ENCODE results near the gene SRPRB. TPM values are rescaled to one million over a fixed set of nuclear protein-coding genes. Genes with fewer than 3 reads are reported as not detected.

The SRPRB gene
- total and polyA plus RNA-seq, 2 experiments from 2014 or later: 29.2 to 40.9 TPM

- H3K4me3 ChIP-seq: no peak overlapping the region
- H3K27me3 ChIP-seq: no peaks in the 10 kb centered on the region
- H3K27ac ChIP-seq: no peak overlapping the region
- DNase-seq (ENCODE audit: low read depth in 1 of 2, low spot score in 1 of 2): no peak
- TF ChIP-seq CTCF (IDR thresholded peaks at IDR 0.05; ENCODE audit: low read depth, low read length): no peak
- H3K4me1 ChIP-seq (ENCODE audit: low read depth): no peaks in the 10 kb centered on the region
- H3K9me3 ChIP-seq (ENCODE audit: low read depth): no peaks in the 10 kb centered on the region
- H3K36me3 ChIP-seq: no peaks in the 10 kb centered on the region
Observed at GRCh38 chr3:133837487-133838295, 32.1 kb downstream of the SRPRB start.

GRCh38 chr3:133838296-133838789 is 32.7 kb downstream of the SRPRB start:
- no peak for TF ChIP-seq CTCF (IDR thresholded peaks at IDR 0.05; ENCODE audit: low read depth, low read length)
- no peaks in the 10 kb centered on the region for H3K9me3 ChIP-seq (ENCODE audit: low read depth)
- peaks cover 3% of the 10 kb centered on the region for H3K27me3 ChIP-seq
- no peak for DNase-seq (ENCODE audit: low read depth in 1 of 2, low spot score in 1 of 2)
- H3K4me3 ChIP-seq: no peak overlapping the region
- H3K4me1 ChIP-seq (ENCODE audit: low read depth): no peaks in the 10 kb centered on the region
- no peak overlapping the region for H3K27ac ChIP-seq
- H3K36me3 ChIP-seq: no peaks in the 10 kb centered on the region

- Histone ChIP-seq H3K27ac (no peak overlapping the region), H3K36me3 (no peaks in the 10 kb centered on the region), H3K27me3 (peaks cover 3% of the 10 kb centered on the region), H3K9me3 (ENCODE audit: low read depth) (no peaks in the 10 kb centered on the region), H3K4me3 (no peak overlapping the region), H3K4me1 (ENCODE audit: low read depth) (no peaks in the 10 kb centered on the region)
- no peak for TF ChIP-seq CTCF (IDR thresholded peaks at IDR 0.05; ENCODE audit: low read depth, low read length)
- DNase-seq (ENCODE audit: low read depth in 1 of 2, low spot score in 1 of 2): no peak
Observed at GRCh38 chr3:133838916-133839800, 33.5 kb downstream of the SRPRB start.

- H3K9me3 ChIP-seq (ENCODE audit: low read depth): no peaks in the 10 kb centered on the region
- no peak for DNase-seq (ENCODE audit: low read depth in 1 of 2, low spot score in 1 of 2)
- no peak overlapping the region for H3K4me3 ChIP-seq
- no peaks in the 10 kb centered on the region for H3K36me3 ChIP-seq
- no peak for TF ChIP-seq CTCF (IDR thresholded peaks at IDR 0.05; ENCODE audit: low read depth, low read length)
- peaks cover 4% of the 10 kb centered on the region for H3K27me3 ChIP-seq
- no peak overlapping the region for H3K27ac ChIP-seq
- H3K4me1 ChIP-seq (ENCODE audit: low read depth): no peaks in the 10 kb centered on the region
Observed at GRCh38 chr3:133840055-133840737, 34.6 kb downstream of the SRPRB start.

GRCh38 chr3:133840767-133841166 is 35.2 kb downstream of the SRPRB start:
- H3K9me3 ChIP-seq (ENCODE audit: low read depth): no peaks in the 10 kb centered on the region

More at GRCh38 chr3:133840767-133841166, 35.2 kb downstream of the SRPRB start:
- Histone ChIP-seq H3K4me3 (no peak overlapping the region), H3K27me3 (peaks cover 7% of the 10 kb centered on the region), H3K4me1 (ENCODE audit: low read depth) (no peaks in the 10 kb centered on the region), H3K36me3 (no peaks in the 10 kb centered on the region), H3K27ac (no peak overlapping the region)
- TF ChIP-seq CTCF (IDR thresholded peaks at IDR 0.05; ENCODE audit: low read depth, low read length): no peak
- DNase-seq (ENCODE audit: low read depth in 1 of 2, low spot score in 1 of 2): no peak

Measured in cardiac muscle cell (in vitro differentiated cells and primary cell).